Activated CD4-positive, alpha-beta T cell treated with anti-CD3 and anti-CD28 coated beads, Interleukin-2, amount 50 U/mL, for 4 hours (primary cell): ENCODE results near the gene HMX3.

Experiments
- DNase-seq, 2 experiments: peaks; one replicate each; pipeline ENCODE4 v3.0.0-alpha.2; 2020

The HMX3 gene

GRCh38 chr10:123180101-123181090 lies 44.6 kb downstream of the HMX3 start:
- DNase-seq = no peak

GRCh38 chr10:123183724-123184123 lies 48.0 kb downstream of the HMX3 start:
- DNase-seq = no peak

DNA sequence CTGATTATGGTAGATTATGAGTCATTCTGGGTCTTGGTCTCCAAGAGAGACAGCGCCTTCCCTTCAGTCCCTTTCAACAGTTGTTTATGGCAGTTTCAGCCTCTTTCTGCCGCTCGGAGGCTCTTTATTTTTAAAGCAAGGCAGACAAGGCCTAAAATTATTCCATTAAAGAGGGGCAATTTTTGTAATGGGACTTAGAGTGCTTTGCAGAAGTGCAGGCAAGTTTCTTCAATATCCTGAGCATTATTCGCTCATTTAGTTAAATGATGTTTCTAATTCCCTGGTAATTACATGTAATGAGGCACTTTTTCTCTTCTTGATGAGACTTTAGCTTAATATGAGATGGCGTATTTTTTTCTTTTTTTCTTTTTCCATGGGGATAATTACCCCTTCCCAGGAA lies 52.0 kb downstream of the HMX3 start:
- no peak for DNase-seq
